Ishikawa (cell line): Measurements from ENCODE around the gene COTL1.

Experiments
- CEBPB ChIP-seq: IDR thresholded peaks from 2 replicates; pipeline ENCODE4 v1.6.1; 2012
- CREB1 ChIP-seq: IDR thresholded peaks from 2 replicates; pipeline ENCODE4 v1.6.1; 2012; ENCODE audit warnings: low read depth
- EGR1 ChIP-seq: IDR thresholded peaks from 2 replicates; pipeline ENCODE4 v1.6.1; 2012
- EP300 ChIP-seq: IDR thresholded peaks from 2 replicates; pipeline ENCODE4 v1.6.1; 2012; ENCODE audit warnings: borderline replicate concordance
- FOXM1 ChIP-seq: IDR thresholded peaks from 2 replicates; pipeline ENCODE4 v1.6.1; 2012; ENCODE audit warnings: low read depth, borderline replicate concordance
- NFIC ChIP-seq: IDR thresholded peaks from 2 replicates; pipeline ENCODE4 v1.6.1; 2012
- RAD21 ChIP-seq: IDR thresholded peaks from 2 replicates; pipeline ENCODE4 v1.6.1; 2012; ENCODE audit warnings: low read depth
- TAF1 ChIP-seq: IDR thresholded peaks from 2 replicates; pipeline ENCODE4 v1.6.1; 2012; ENCODE audit warnings: low read depth, mild to moderate bottlenecking
- TCF12 ChIP-seq: IDR thresholded peaks from 2 replicates; pipeline ENCODE4 v1.6.1; 2012; ENCODE audit warnings: low read depth
- TEAD4 ChIP-seq: IDR thresholded peaks from 2 replicates; pipeline ENCODE4 v1.6.1; 2012
- YY1 ChIP-seq: IDR thresholded peaks from 2 replicates; pipeline ENCODE4 v1.6.1; 2012; ENCODE audit warnings: low read depth
- ZBTB7A ChIP-seq: IDR thresholded peaks from 2 replicates; pipeline ENCODE4 v1.6.1; 2012; ENCODE audit warnings: low read depth
- TF ChIP-seq, protein P1 (sequence below): IDR thresholded peaks from 2 replicates; pipeline ENCODE4 v1.6.1; 2012
- TF ChIP-seq, protein P2 (sequence below): IDR thresholded peaks from 2 replicates; pipeline ENCODE4 v1.6.1; 2012; ENCODE audit warnings: low read depth, mild to moderate bottlenecking
- TF ChIP-seq, protein P3 (sequence below): IDR thresholded peaks from 2 replicates; pipeline ENCODE4 v1.6.1; 2012

Gene COTL1

DNA sequence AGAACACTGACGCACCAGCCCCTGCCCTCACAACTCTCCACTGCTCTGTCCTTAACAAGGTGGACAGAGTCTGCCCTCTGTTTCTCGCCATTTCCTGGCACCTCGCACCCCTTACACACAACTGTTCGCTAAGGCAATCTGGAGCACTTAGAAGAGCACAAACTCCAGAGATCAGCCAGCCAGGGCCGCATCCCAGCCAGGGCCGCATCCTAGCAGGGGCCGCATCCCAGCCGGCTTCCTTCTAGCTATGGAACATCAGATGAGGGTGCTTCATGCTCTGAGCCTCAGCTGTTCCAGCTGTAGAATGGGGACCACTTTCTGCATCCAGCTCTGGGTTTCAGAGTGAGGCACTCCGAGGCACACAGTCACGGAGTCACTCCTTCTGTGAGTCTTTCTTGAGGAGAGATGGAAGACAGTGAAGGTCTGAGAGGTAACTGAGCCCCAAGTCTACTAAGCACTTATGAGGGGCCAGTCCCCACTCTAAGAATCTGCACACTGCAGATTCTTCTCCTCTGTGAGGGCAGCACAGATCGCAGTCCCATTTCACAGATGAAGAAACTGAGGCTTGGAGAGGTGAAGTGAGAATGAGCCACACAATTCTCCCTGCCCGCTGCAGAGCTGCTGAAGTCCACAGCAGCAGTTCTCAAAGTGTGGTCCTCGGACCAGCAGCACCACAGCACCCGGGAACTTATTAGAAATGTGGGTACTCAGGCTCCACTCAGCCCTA, 20.9 kb downstream of the COTL1 start:
- TF ChIP-seq YY1 (no peak), RAD21 (no peak), FOXM1 (no peak), NFIC (no peak), EGR1 (no peak), TEAD4 (no peak), EP300 (no peak)
- TF ChIP-seq, protein P1, sequence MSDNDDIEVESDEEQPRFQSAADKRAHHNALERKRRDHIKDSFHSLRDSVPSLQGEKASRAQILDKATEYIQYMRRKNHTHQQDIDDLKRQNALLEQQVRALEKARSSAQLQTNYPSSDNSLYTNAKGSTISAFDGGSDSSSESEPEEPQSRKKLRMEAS, result no peak

DNA sequence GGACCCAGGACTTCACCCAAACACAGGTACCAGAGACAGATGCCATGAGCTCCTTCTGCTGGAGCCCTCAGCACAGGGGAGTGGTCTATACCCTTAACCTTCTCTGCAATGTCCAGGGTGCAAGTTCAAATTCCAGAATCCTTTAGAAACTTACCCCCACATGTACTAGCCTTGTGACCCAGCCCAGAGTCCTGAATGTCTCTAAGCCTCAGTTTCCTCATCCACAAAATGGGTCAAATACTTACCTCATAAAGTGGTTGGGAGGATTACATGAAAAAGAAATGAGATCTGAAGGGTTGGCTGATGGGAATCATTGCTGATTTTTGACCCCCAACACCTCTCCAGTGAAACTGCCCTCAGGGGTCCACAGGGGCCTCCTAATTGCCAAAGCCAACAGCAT, 21.7 kb downstream of the COTL1 start:
- TF ChIP-seq TAF1 (no peak), CEBPB (no peak), TCF12 (no peak), FOXM1 (no peak), NFIC (no peak), CREB1 (no peak), TEAD4 (no peak), EP300 (no peak), RAD21 (no peak), YY1 (no peak), ZBTB7A (no peak), EGR1 (no peak)
- TF ChIP-seq, protein P2, sequence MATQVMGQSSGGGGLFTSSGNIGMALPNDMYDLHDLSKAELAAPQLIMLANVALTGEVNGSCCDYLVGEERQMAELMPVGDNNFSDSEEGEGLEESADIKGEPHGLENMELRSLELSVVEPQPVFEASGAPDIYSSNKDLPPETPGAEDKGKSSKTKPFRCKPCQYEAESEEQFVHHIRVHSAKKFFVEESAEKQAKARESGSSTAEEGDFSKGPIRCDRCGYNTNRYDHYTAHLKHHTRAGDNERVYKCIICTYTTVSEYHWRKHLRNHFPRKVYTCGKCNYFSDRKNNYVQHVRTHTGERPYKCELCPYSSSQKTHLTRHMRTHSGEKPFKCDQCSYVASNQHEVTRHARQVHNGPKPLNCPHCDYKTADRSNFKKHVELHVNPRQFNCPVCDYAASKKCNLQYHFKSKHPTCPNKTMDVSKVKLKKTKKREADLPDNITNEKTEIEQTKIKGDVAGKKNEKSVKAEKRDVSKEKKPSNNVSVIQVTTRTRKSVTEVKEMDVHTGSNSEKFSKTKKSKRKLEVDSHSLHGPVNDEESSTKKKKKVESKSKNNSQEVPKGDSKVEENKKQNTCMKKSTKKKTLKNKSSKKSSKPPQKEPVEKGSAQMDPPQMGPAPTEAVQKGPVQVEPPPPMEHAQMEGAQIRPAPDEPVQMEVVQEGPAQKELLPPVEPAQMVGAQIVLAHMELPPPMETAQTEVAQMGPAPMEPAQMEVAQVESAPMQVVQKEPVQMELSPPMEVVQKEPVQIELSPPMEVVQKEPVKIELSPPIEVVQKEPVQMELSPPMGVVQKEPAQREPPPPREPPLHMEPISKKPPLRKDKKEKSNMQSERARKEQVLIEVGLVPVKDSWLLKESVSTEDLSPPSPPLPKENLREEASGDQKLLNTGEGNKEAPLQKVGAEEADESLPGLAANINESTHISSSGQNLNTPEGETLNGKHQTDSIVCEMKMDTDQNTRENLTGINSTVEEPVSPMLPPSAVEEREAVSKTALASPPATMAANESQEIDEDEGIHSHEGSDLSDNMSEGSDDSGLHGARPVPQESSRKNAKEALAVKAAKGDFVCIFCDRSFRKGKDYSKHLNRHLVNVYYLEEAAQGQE, result no peak
- TF ChIP-seq, protein P1, result no peak
- TF ChIP-seq, protein P3, sequence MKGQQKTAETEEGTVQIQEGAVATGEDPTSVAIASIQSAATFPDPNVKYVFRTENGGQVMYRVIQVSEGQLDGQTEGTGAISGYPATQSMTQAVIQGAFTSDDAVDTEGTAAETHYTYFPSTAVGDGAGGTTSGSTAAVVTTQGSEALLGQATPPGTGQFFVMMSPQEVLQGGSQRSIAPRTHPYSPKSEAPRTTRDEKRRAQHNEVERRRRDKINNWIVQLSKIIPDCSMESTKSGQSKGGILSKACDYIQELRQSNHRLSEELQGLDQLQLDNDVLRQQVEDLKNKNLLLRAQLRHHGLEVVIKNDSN, result no peak

DNA sequence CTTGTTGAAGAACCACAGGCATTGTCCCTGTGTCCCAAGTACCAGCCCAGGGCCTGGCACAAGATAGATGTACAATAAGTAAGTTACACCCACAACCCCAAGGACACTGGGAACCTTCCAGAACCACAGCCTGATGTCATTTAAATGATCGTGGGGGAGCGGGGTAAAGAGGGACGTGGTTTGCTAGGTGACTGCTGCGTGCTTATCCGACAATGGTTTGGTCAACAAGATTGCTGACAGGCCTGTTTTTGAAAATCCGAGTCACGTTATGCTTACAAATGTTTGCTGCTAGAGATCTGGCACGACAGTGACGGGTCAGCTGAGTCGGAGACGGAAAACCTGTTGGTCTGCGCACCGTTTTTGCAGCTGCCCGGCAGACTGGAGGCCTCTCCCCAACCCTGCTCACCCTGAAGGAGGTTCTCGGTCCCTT, 22.8 kb downstream of the COTL1 start:
- no peak for TF ChIP-seq CEBPB

DNA sequence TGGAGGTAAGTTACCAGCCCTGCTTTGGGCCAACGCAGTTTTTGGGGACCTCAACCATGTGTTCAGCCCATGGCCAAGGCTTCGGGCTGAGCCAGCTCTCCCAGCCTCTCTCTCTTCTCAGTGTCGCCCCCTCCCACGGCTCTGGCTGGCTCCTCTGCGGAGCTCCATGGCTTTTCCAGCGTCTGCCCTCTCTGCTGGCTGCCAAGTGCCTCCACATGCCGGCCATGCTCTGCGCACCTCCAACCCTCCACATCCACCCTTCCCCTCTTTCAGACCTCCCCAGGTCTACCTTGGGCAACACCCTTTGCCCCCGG, 23.2 kb downstream of the COTL1 start:
- TF ChIP-seq FOXM1, result no peak
- TF ChIP-seq TAF1, result no peak
- no peak for TF ChIP-seq EGR1
- TF ChIP-seq TCF12, result no peak
- no peak for TF ChIP-seq YY1
- TF ChIP-seq CREB1, result no peak
- no peak for TF ChIP-seq TEAD4
- TF ChIP-seq, protein P3, result no peak
- TF ChIP-seq NFIC, result no peak
- no peak for TF ChIP-seq EP300
- TF ChIP-seq, protein P2, result no peak
- TF ChIP-seq ZBTB7A, result no peak
- TF ChIP-seq, protein P1, result no peak
- no peak for TF ChIP-seq CEBPB
- no peak for TF ChIP-seq RAD21

DNA sequence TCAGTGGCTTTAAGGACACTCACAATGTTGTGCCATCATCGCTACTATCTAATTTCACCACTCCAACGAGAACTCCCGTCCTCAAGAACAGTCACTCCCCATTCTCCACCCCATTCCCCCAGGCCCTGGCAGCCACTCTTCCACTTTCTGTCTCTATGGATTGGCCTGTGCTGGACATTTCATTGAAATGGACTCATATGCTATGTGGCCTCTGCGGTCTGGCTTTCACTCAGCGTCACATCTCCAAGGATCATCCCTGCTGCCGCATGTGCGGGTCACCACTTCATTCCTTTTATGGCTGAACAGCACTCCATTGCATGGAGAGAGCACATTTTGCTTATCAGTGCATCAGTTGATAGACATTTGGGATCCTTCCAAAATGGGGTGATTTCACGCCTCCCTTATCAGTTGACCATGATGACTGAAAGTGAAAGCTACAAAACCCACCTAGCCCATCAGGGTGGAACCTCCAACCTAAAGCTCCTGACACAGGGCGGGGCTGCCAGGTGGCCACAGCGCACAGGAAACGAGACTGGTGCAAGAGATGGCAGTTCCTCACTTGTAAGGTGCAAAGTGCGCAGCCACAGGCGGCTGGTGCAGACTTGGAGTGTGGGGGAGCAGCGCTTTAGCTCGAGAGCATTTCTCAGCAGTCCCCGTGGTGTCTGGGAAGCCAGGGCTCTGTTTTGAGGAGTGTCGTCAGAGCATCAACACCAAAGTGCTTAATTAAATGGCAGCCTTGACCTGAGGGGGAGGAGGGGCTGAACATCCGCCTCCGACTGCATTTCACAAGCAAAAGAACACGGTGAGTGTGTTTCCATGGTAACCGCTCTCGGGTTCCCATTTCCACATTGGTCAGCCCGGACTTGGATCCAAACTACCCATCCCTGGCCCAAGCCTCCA, 23.8 kb downstream of the COTL1 start:
- TF ChIP-seq EP300 (no peak), TAF1 (no peak), TEAD4 (no peak), CEBPB (no peak), TCF12 (no peak), EGR1 (no peak), CREB1 (no peak)
- TF ChIP-seq, protein P1, result no peak
